Measurements from ENCODE around the gene C16orf82.

DNA sequence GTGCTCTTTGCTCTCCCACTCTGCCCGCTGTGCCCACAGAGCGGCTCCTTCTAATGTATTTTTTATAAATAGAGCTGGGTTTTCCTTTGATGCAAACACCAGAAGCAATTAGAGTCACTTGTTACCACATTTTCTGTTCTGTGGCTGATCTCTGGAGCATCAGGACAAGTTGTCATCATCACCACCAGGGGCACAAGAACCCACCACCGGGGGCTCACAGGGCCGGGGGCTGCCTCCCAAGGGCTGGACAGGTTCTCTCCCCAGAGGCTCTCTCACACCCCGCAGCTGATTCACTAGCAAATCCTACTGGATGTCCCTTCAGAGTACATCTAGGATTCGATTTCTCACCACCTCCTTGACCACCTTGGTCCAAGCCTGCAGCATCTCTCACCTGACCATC is 18.5 kb downstream of the C16orf82 start:
- TF ChIP-seq POLR2AphosphoS5 (IDR thresholded peaks at IDR 0.05; ENCODE audit: low read depth, low read length) (no peak), POLR2A (IDR thresholded peaks at IDR 0.05; ENCODE audit: low read depth, low read length) (no peak), TAF1 (IDR thresholded peaks at IDR 0.05; ENCODE audit: borderline replicate concordance, low read depth, low read length) (no peak)
